OCI-LY7 (cell line): ENCODE results near the gene WBP4. TPM values are rescaled to one million over a fixed set of nuclear protein-coding genes. Genes with fewer than 3 reads are reported as not detected.

Source experiments
- BruUV-seq: library from RNA; stranded (reverse); fragments of 400-500 nt; replicated peaks from 2 replicates; lab custom pipeline; 2021; lab: Mats Ljungman, UMichigan
- CTCF ChIA-PET: fragments of 300-600 bp; sonication (Branson Sonifier 250); formaldehyde crosslinking; loops from one replicate; lab custom pipeline; 2022; ENCODE audit warnings: antibody characterized with exemption; ENCODE audit not compliant: unreplicated experiment; lab: Charles Lee
- POLR2A ChIA-PET: fragments of 300-600 bp; sonication (Branson Sonifier 250); formaldehyde crosslinking; loops from one replicate; lab custom pipeline; 2022; ENCODE audit warnings: antibody characterized with exemption; lab: Charles Lee
- DNase-seq: peaks from one replicate; pipeline ENCODE4 v3.0.0-alpha.2; 2015; ENCODE audit warnings: low spot score
- H2AFZ ChIP-seq: fragments of 200-600 bp; sonication (generic), shearing (Covaris generic); 2 replicates; pipeline ENCODE4 v1.6.1; 2014; ENCODE audit warnings: mild to moderate bottlenecking, antibody characterized with exemption, low read length, moderate library complexity
- H3K27ac ChIP-seq: fragments of 200-600 bp; sonication (generic); 2 replicates; pipeline ENCODE4 v1.5.1; 2014; ENCODE audit warnings: mixed run types, low read depth, mild to moderate bottlenecking, moderate library complexity, low read length, inconsistent platforms; ENCODE audit not compliant: poor library complexity, severe bottlenecking
- H3K36me3 ChIP-seq: fragments of 200-600 bp; sonication (generic); 2 replicates; pipeline ENCODE4 v1.6.1; 2014; ENCODE audit warnings: mild to moderate bottlenecking, antibody characterized with exemption, low read length, moderate library complexity, mixed read lengths; ENCODE audit not compliant: insufficient read depth
- H3K4me1 ChIP-seq: fragments of 200-600 bp; sonication (generic); 2 replicates; pipeline ENCODE4 v1.5.1; 2014; ENCODE audit warnings: mild to moderate bottlenecking, low read length; ENCODE audit not compliant: insufficient read depth, poor library complexity, severe bottlenecking
- H3K4me2 ChIP-seq: fragments of 200-600 bp; sonication (generic); 2 replicates; pipeline ENCODE4 v1.6.1; 2014; ENCODE audit warnings: mild to moderate bottlenecking, low read length
- H3K4me3 ChIP-seq: fragments of 200-600 bp; sonication (generic); 2 replicates; pipeline ENCODE4 v1.5.1; 2014; ENCODE audit warnings: mild to moderate bottlenecking, low read depth, low read length; ENCODE audit not compliant: poor library complexity, severe bottlenecking
- H3K79me2 ChIP-seq: fragments of 200-600 bp; sonication (generic); 2 replicates; pipeline ENCODE4 v1.6.1; 2016; ENCODE audit warnings: low read depth, mild to moderate bottlenecking, low read length, moderate library complexity, mixed read lengths; ENCODE audit not compliant: insufficient read depth
- H3K9me2 ChIP-seq: fragments of 200-600 bp; sonication (generic); 2 replicates; pipeline ENCODE4 v1.6.1; 2016; ENCODE audit warnings: mild to moderate bottlenecking, low read length, mixed read lengths; ENCODE audit not compliant: insufficient read depth
- H3K9me3 ChIP-seq: fragments of 200-600 bp; sonication (generic); 2 replicates; pipeline ENCODE4 v1.6.1; 2014; ENCODE audit warnings: mild to moderate bottlenecking, mixed run types, low read length, mixed read lengths
- H4K20me1 ChIP-seq: fragments of 200-600 bp; sonication (generic); 2 replicates; pipeline ENCODE4 v1.6.1; 2014; ENCODE audit warnings: mild to moderate bottlenecking, antibody characterized with exemption, low read length, moderate library complexity, mixed read lengths; ENCODE audit not compliant: insufficient read depth
- EZH2phosphoT487 ChIP-seq: fragments of 200-600 bp; sonication (generic); IDR thresholded peaks from 2 replicates; pipeline ENCODE4 v1.6.1; 2018; ENCODE audit warnings: low read depth, borderline replicate concordance, mild to moderate bottlenecking, mixed run types, antibody characterized with exemption, low read length, moderate library complexity, mixed read lengths
- intact Hi-C: fragments of 100-400 bp; cut with micrococcal nuclease; formaldehyde crosslinking; loops from one replicate; pipeline ENCODE4 v1.10.0; 2022; ENCODE audit not compliant: unreplicated experiment
- total RNA-seq, 2 experiments: library from RNA; depleted of rRNA in 1 of 2; stranded (reverse); fragments of >200 nt in 1 of 2; shearing (Covaris generic) in 1 of 2; gene quantifications; 2 replicates each; pipeline ENCODE4 v1.2.3, GENCODE V29; 2014 to 2022
- TF ChIP-seq, protein P1 (sequence below): fragments of 200-600 bp; sonication (generic); conservative IDR thresholded peaks from 2 replicates; pipeline ENCODE4 v1.5.1; 2014; ENCODE audit warnings: mild to moderate bottlenecking, antibody characterized with exemption, low read length, moderate library complexity, mixed read lengths

Gene WBP4
- total RNA-seq, 2 experiments from 2014 or later, result 5.9 to 7.3 TPM

GRCh38 chr13:41013835-41014234 is 47.5 kb upstream of the WBP4 start:
- Histone ChIP-seq H3K9me3 (no peaks in the 10 kb centered on the region), H3K27ac (peak overlapping the region; percentile 94), H3K36me3 (peaks cover 81% of the 10 kb centered on the region), H4K20me1 (peaks cover 23% of the 10 kb centered on the region; the same call in 1 of the 2 replicates), H3K4me3 (peak overlapping the region; percentile 84), H3K79me2 (peaks cover 100% of the 10 kb centered on the region), H3K4me2 (peak overlapping the region; percentile 96), H3K4me1 (peaks cover 53% of the 10 kb centered on the region), H3K9me2 (no peaks in the 10 kb centered on the region), H2AFZ (no peak overlapping the region)
- DNase-seq, result no peak
- CTCF ChIA-PET, result no interaction called here
- TF ChIP-seq EZH2phosphoT487, result no peak
- TF ChIP-seq, protein P1, sequence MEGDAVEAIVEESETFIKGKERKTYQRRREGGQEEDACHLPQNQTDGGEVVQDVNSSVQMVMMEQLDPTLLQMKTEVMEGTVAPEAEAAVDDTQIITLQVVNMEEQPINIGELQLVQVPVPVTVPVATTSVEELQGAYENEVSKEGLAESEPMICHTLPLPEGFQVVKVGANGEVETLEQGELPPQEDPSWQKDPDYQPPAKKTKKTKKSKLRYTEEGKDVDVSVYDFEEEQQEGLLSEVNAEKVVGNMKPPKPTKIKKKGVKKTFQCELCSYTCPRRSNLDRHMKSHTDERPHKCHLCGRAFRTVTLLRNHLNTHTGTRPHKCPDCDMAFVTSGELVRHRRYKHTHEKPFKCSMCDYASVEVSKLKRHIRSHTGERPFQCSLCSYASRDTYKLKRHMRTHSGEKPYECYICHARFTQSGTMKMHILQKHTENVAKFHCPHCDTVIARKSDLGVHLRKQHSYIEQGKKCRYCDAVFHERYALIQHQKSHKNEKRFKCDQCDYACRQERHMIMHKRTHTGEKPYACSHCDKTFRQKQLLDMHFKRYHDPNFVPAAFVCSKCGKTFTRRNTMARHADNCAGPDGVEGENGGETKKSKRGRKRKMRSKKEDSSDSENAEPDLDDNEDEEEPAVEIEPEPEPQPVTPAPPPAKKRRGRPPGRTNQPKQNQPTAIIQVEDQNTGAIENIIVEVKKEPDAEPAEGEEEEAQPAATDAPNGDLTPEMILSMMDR, result no peak
- intact Hi-C loops, result loop anchor here (2.0 kb wide), 2 partner anchors 81 to 447 kb away; no protein-coding TSS in a partner anchor
- POLR2A ChIA-PET, result interaction anchor here (0.5 to 9.1 kb wide), 17 partner anchors 7 to 272 kb away, joined by 3 to 152 read pairs (median 5); no protein-coding TSS in a partner anchor
- no TSS peak for BruUV-seq

- H3K27ac ChIP-seq, result peak overlapping the region; percentile 94
- CTCF ChIA-PET, result no interaction called here
- TSS peak; percentile 1 for BruUV-seq
- H3K79me2 ChIP-seq, result peaks cover 100% of the 10 kb centered on the region
- no peak for TF ChIP-seq EZH2phosphoT487
- TF ChIP-seq, protein P1, result no peak
- H2AFZ ChIP-seq, result no peak overlapping the region
- peaks cover 23% of the 10 kb centered on the region; the same call in 1 of the 2 replicates for H4K20me1 ChIP-seq
- peak overlapping the region; percentile 84 for H3K4me3 ChIP-seq
- POLR2A ChIA-PET, result interaction anchor here (0.8 to 9.1 kb wide), 13 partner anchors 9 to 94 kb away, joined by 3 to 152 read pairs (median 13); no protein-coding TSS in a partner anchor
- peaks cover 49% of the 10 kb centered on the region for H3K4me1 ChIP-seq
- H3K9me3 ChIP-seq, result no peaks in the 10 kb centered on the region
- no peak for DNase-seq
- peak overlapping the region; percentile 96 for H3K4me2 ChIP-seq
- H3K36me3 ChIP-seq, result peaks cover 74% of the 10 kb centered on the region
- intact Hi-C loops, result loop anchor here (2.0 kb wide), 2 partner anchors 83 to 445 kb away; no protein-coding TSS in a partner anchor
- H3K9me2 ChIP-seq, result no peaks in the 10 kb centered on the region
These were observed 45.4 kb upstream of the WBP4 start for GRCh38 chr13:41015920-41016319.

DNA sequence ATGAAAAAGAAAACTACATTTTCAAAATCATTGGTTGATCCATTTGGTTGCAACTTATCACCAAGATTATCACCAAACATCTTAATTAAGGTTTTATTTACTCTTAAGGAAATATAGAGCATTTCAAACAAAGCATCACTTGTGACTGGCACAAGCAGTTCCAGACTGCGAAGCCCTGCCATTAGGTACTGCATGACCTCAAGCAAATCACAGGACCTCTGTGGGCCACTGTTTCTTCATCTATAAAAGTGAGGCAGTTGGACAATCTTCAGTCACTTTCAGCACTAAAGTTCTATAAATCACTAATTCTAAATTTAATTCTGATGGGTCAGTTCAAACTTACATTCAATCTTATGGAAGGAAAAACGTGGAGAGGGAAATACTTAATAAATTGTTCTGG is 44.1 kb upstream of the WBP4 start:
- peaks cover 14% of the 10 kb centered on the region; the same call in 1 of the 2 replicates for H4K20me1 ChIP-seq
- POLR2A ChIA-PET, result interaction anchor here (0.8 to 8.5 kb wide), 13 partner anchors 10 to 247 kb away, joined by 3 to 152 read pairs (median 6); no protein-coding TSS in a partner anchor
- peak overlapping the region; percentile 94 for H3K27ac ChIP-seq
- H3K4me3 ChIP-seq, result peak overlapping the region; percentile 84
- no peak overlapping the region for H2AFZ ChIP-seq
- H3K79me2 ChIP-seq, result peaks cover 100% of the 10 kb centered on the region
- DNase-seq, result peak; percentile 80
- H3K36me3 ChIP-seq, result peaks cover 66% of the 10 kb centered on the region
- H3K4me2 ChIP-seq, result peak overlapping the region; percentile 78
- no peaks in the 10 kb centered on the region for H3K9me2 ChIP-seq
- no peaks in the 10 kb centered on the region; the same call in 1 of the 2 replicates for H3K9me3 ChIP-seq
- no TSS peak for BruUV-seq
- H3K4me1 ChIP-seq, result peaks cover 48% of the 10 kb centered on the region
- intact Hi-C loops, result loop anchor here (1.0 kb wide), 2 partner anchors 12 to 35 kb away; no protein-coding TSS in a partner anchor
- no peak for TF ChIP-seq EZH2phosphoT487
- TF ChIP-seq, protein P1, result no peak
- CTCF ChIA-PET, result no interaction called here
